IPS-NIHi7 (cell line): ENCODE measurements around the gene MARS1.
"Not testable (repeated sequence)": the region's sequence is repeated elsewhere in the genome, so short reads cannot be mapped to it uniquely, and the experiment has no call there.

Experiments used
- DNase-seq: peaks from one replicate; pipeline ENCODE4 v3.0.0; 2012; ENCODE audit warnings: mixed read lengths; ENCODE audit errors: extremely low spot score

The MARS1 gene

GRCh38 chr12:57495051-57495701 is 7.3 kb downstream of the MARS1 start:
- not testable (repeated sequence) for DNase-seq

GRCh38 chr12:57496822-57497221 is 9.0 kb downstream of the MARS1 start:
- DNase-seq: no peak

GRCh38 chr12:57497223-57498131 is 9.6 kb downstream of the MARS1 start:
- no peak for DNase-seq

DNA sequence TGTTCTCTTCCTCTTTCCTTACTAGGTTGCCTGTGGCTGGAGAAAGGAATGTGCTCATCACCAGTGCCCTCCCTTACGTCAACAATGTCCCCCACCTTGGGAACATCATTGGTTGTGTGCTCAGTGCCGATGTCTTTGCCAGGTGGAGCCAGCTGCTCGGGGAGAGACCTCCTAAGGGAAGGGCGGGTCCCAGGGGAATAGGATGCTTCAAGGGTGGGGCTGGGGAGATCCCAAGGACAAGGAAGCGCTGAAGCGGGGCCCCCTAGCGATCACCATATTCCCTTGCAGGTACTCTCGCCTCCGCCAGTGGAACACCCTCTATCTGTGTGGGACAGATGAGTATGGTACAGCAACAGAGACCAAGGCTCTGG is 10.2 kb downstream of the MARS1 start:
- DNase-seq: peak; percentile 54

DNA sequence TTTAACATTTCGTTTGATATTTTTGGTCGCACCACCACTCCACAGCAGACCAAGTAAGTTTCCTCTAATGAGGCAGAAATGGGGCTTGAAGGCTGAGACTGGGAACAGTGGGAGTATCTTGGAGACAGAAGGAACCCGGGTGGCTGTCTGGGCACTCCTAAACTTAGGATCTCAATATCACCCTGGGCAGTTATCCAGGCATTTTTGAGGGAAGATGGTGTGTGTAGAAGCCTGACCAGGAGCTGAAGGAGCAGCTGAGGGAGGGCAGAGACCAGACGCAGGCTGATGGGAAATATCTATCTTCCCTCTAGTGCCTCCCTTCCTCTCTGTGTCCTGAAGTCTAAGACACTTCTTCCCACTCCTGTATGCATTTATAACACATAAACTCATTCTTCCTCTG is 10.7 kb downstream of the MARS1 start:
- no peak for DNase-seq

- DNase-seq: no peak
Measured at GRCh38 chr12:57500213-57500612, 12.3 kb downstream of the MARS1 start.

DNA sequence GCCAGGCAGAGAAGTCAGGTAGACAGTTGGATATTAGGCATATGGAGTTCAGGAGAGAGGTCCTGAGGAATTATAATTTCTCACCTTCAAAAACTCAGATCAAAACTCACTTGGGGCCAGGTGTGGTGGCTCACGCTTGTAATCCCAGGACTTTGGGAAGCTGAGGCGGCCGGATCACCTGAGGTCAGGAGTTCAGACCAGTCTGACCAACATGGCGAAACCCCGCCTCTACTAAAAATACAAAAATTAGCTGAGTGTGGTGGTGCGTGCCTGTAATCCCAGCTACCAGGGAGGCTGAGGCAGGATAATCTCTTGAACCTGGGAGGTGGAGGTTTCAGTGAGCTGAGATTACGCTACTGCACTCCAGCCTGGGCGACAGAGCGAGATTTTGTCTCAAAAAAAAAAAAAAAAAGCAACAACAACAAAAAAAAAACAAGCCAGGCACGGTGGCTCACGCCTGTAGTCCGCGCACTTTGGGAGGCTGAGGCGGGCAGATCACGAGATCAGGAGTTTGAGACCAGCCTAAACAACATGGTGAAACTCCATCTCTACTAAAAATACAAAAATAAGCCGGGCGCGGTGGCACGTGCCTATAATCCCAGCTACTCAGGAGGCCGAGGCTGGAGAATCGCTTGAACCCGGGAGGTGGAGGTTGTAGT is 14.6 kb downstream of the MARS1 start:
- DNase-seq: not testable (repeated sequence)

GRCh38 chr12:57506541-57506940 is 18.7 kb downstream of the MARS1 start:
- DNase-seq: not testable (repeated sequence)

GRCh38 chr12:57507796-57508195 is 19.9 kb downstream of the MARS1 start:
- not testable (repeated sequence) for DNase-seq

DNA sequence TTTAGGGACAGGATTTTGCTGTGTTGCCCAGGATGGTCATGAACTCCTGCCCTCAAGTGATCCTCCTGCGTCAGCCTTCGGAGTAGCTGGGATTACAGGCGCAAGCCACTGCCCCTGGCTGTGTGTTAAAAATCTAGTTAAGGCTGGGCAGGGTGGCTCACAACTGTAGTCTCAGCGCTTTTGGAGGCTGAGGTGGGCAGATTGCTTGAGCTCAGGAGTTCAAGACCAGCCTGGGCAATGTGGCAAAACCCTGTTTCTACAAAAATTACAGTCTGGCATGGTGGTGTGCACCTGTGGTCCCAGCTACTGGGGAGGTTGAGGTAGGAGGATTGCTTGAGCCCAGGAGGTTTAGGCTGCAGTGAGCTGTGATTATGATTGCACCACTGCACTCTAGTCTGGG is 23.3 kb downstream of the MARS1 start:
- DNase-seq: no peak

GRCh38 chr12:57511588-57512325 is 23.9 kb downstream of the MARS1 start:
- no peak for DNase-seq

GRCh38 chr12:57512665-57513064 is 24.8 kb downstream of the MARS1 start:
- no peak for DNase-seq

DNA sequence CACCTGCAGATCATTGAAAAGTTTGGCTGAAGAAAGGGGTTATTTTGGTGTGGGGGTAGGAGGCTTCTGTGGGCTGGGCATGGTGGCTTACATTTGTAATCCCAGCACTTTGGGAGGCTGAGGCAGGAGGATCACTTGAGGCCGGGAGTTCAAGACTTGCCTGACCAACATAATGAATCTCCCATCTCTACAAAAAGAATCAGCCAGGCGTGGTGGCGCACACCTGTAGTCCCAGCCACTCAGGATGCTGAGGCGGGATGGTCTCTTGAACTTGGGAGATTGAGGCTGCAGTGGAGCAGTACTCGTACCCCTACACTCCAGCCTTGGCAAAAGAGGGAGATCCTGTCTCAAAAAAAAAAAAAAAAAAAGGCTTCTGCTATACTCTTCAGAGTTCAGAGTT is 25.4 kb downstream of the MARS1 start:
- DNase-seq: no peak

- DNase-seq: not testable (repeated sequence)
Measured at GRCh38 chr12:57513677-57514076, 25.8 kb downstream of the MARS1 start.

DNA sequence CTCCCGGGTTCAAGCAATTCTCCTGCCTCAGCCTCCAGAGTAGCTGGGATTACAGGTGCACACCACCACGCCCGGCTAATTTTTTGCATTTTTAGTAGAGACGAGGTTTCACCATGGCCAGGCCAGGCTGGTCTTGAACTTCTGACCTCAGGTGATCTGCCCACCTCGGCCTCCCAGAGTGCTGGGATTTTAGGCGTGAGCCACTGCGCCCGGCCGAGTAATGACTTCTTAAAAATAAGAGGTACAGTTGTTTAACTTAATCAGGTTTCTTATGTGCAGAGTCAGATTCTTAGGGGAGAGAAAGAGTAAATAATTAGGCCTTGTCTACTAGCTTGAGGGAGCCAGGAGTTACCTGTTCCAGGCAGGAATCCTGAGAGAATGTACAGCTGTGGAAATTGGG is 26.4 kb downstream of the MARS1 start:
- not testable (repeated sequence) for DNase-seq

- DNase-seq: no peak
Measured at GRCh38 chr12:57514720-57515407, 27.0 kb downstream of the MARS1 start.

- DNase-seq: no peak
Measured at GRCh38 chr12:57515408-57515933, 27.6 kb downstream of the MARS1 start.

DNA sequence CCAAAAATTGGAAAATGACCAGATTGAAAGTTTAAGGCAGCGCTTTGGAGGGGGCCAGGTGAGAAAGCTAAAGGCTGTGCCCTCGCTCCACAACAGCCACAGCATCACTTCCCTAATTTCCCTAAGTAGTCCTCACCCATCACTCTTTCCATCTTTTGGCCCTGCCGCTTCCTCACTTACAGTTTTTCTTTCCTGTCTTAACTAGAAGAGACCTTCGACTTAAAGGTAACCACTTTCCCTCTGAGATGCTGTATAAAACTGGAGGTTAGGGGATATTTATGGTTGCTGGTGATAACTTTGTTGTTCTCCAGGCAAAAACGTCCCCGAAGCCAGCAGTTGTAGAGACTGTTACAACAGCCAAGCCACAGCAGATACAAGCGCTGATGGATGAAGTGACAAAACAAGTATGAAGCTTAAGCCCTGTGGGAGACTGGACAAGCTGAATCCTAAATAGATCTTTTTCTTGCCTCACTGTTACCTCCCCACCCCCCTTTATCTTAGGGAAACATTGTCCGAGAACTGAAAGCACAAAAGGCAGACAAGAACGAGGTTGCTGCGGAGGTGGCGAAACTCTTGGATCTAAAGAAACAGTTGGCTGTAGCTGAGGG is 28.2 kb downstream of the MARS1 start:
- DNase-seq: no peak

- DNase-seq: no peak
Measured at GRCh38 chr12:57516617-57517153, 28.8 kb downstream of the MARS1 start.

GRCh38 chr12:57517187-57517586 is 29.3 kb downstream of the MARS1 start:
- DNase-seq: no peak
